HepG2 (cell line): Measurements from ENCODE around the gene EHBP1.

Source experiments
- ARNTL ChIP-seq: sonication (generic); formaldehyde crosslinking; IDR thresholded peaks from 2 replicates; pipeline ENCODE4 v1.4.0; 2020; ENCODE audit warnings: mild to moderate bottlenecking, missing genetic modification reagents
- CEBPG ChIP-seq: IDR thresholded peaks from 2 replicates; pipeline ENCODE4 v1.6.1; 2016
- ELF4 ChIP-seq: sonication (generic); formaldehyde crosslinking; IDR thresholded peaks from 2 replicates; pipeline ENCODE4 v1.5.0; 2020; ENCODE audit warnings: missing genetic modification reagents, mild to moderate bottlenecking, moderate library complexity, borderline replicate concordance
- MXI1 ChIP-seq: IDR thresholded peaks from 3 replicates; pipeline ENCODE4 v1.6.1; 2012; ENCODE audit warnings: low read depth, low read length, inconsistent platforms, borderline replicate concordance
- RFX5 ChIP-seq: IDR thresholded peaks from 2 replicates; pipeline ENCODE4 v1.6.1; 2011; ENCODE audit warnings: low read depth, low read length, improper control_type of control experiment
- SIX1 ChIP-seq: sonication (generic); formaldehyde crosslinking; IDR thresholded peaks from 2 replicates; pipeline ENCODE4 v1.4.0; 2020; ENCODE audit warnings: missing genetic modification reagents, borderline replicate concordance
- TEAD2 ChIP-seq: sonication (generic); formaldehyde crosslinking; IDR thresholded peaks from 2 replicates; pipeline ENCODE4 v1.9.0; 2021; ENCODE audit warnings: missing genetic modification reagents
- U2AF2 ChIP-seq: fragments of 200-400 bp; formaldehyde crosslinking; IDR thresholded peaks from 2 replicates; pipeline ENCODE4 v1.6.1; 2017; ENCODE audit warnings: low read depth, mild to moderate bottlenecking, low read length
- ZNF121 ChIP-seq: sonication (generic); formaldehyde crosslinking; IDR thresholded peaks from 2 replicates; pipeline ENCODE4 v1.5.0; 2020; ENCODE audit warnings: mild to moderate bottlenecking, missing genetic modification reagents
- ZNF510 ChIP-seq: sonication (generic); formaldehyde crosslinking; IDR thresholded peaks from 2 replicates; pipeline ENCODE4 v1.4.0; 2020; ENCODE audit warnings: low read depth, mild to moderate bottlenecking, missing genetic modification reagents

DNA sequence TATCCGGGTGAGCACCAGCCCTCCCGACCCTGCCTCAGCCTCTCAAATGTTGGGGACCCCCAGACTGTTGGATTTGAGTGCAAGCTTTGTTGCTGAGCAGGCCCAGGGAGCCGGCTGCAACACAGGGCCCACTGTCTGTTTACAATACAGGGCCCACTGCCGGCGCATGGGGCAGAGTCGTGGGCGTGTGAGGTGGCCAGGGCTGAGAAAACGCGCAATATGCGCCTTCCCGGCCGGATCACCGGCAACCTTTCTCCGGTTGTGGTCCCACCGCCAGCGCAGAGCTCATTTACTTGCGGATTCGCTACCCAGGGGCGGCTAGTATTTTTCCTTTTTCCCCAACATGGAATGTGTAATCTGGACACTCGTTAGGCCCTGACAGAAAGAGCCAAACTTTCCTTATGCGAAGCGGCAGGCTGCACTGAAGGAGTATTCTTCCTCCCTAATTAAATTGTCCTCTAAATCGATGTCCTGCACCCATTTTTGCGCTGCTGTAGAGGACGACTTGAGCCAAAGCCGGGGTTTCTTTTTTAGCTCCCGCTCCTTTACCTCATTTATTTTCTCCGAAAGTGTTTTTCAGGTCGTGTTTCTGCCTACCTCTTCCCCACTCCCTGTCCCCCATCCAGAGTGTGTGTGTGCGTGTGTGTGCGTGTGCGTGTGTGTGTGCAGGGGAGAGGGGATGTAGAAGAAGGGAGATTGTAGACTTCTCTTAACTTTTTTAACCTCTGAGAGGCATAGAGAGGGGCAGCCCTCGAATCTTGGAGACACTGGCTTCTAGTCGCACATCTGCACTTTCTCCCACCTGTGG lies 347.8 kb downstream of the EHBP1 start:
- TF ChIP-seq SIX1 (CRISPR knock-in tag) = no peak
- TF ChIP-seq ARNTL (CRISPR knock-in tag) = no peak
- no peak for TF ChIP-seq ZNF510 (CRISPR knock-in tag)
- no peak for TF ChIP-seq MXI1
- no peak for TF ChIP-seq U2AF2
- no peak for TF ChIP-seq RFX5
- no peak for TF ChIP-seq ZNF121 (CRISPR knock-in tag)
- TF ChIP-seq CEBPG = no peak
- TF ChIP-seq TEAD2 = no peak
- no peak for TF ChIP-seq ELF4 (CRISPR knock-in tag)
